GM10248 (cell line): Measurements from ENCODE around the gene PRDM16.

ENCODE experiments used
- CTCF ChIA-PET: fragments of 300-600 bp; sonication (Branson Sonifier 250); formaldehyde crosslinking; extraction: SDS; loops from one replicate; lab custom pipeline; 2021; ENCODE audit warnings: antibody characterized with exemption; lab: Yijun Ruan, JAX
- POLR2A ChIA-PET: fragments of 350-650 bp; sonication (Branson Sonifier 250); formaldehyde crosslinking; extraction: SDS; loops from one replicate; lab custom pipeline; 2020; ENCODE audit warnings: antibody characterized with exemption; lab: Yijun Ruan, JAX
- DNase-seq: peaks from one replicate; pipeline ENCODE4 v3.0.0; 2012; ENCODE audit errors: extremely low spot score
- CTCF ChIP-seq: IDR thresholded peaks from 2 replicates; pipeline ENCODE4 v1.5.1; 2012; ENCODE audit warnings: mild to moderate bottlenecking, low read depth; ENCODE audit errors: extremely low read depth, missing control alignments, control extremely low read depth

Gene PRDM16

DNA sequence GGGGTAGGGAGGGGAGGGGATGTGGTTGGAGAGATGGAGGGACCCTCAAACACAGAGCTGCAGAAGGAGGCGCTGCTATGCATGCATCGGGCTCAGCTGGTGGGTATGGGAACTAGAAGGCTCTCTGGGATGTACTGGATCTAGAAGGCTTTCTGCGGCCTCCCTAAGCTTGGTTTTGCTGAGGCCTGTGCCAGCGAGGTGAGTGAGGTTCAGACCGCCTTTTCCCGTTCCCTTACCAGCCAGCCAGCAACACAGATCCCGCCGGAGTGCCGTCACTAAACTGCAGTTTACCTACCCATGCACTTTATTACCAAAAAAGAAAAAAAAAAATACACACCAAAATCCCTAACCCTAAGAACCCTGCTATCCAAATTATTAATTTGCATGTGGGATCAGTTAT is 180.2 kb downstream of the PRDM16 start:
- no peak for TF ChIP-seq CTCF

GRCh38 chr1:3249631-3250501 is 180.9 kb downstream of the PRDM16 start:
- no peak for TF ChIP-seq CTCF
- ChIA-PET CTCF (no interaction called here), POLR2A (no interaction called here)
- no peak for DNase-seq

More for the DNA sequence above, 180.2 kb downstream of the PRDM16 start:
- DNase-seq, result no peak
- ChIA-PET CTCF (no interaction called here), POLR2A (no interaction called here)

- DNase-seq, result no peak
- no peak for TF ChIP-seq CTCF
- ChIA-PET POLR2A (no interaction called here), CTCF (no interaction called here)
These were observed 181.6 kb downstream of the PRDM16 start for GRCh38 chr1:3250624-3251023.

DNA sequence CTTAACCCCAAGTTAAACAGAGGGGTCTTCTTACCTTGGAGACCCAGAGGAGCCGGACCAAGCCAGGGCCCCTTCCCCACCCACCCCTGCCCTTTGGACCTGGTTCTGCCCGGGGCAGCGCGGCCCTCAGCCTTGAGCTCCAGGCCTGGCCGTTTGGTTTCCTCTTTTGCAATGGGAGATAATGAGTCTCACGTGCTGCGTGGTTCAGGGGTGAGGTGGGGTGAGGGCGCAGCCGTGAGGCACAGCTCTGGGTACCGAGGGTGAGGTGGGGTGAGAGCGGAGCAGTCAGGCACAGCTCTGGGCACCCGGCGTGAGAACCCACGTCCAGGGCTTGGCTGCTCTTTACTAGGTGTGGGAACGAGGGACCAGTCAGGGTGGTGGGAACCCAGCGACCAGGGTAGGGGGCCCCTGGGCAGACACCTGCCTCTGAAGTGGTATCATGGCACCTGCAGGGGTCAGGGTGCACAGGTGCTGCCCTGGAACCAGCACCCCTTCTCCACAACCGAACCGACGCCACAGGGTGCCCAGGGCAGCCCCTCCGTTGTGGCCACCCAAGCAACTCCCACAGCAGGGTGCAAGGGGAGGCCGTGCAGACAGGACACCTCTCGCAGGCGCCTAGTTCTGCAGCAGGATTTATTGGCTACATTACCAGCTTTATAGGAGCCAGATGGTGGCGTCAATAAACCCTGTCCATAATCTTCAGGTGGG is 182.2 kb downstream of the PRDM16 start:
- ChIA-PET POLR2A (no interaction called here), CTCF (no interaction called here)
- no peak for TF ChIP-seq CTCF
- no peak for DNase-seq

GRCh38 chr1:3251807-3252428 is 182.9 kb downstream of the PRDM16 start:
- DNase-seq, result no peak
- no peak for TF ChIP-seq CTCF
- CTCF ChIA-PET, result no interaction called here
- POLR2A ChIA-PET, result no interaction called here

DNA sequence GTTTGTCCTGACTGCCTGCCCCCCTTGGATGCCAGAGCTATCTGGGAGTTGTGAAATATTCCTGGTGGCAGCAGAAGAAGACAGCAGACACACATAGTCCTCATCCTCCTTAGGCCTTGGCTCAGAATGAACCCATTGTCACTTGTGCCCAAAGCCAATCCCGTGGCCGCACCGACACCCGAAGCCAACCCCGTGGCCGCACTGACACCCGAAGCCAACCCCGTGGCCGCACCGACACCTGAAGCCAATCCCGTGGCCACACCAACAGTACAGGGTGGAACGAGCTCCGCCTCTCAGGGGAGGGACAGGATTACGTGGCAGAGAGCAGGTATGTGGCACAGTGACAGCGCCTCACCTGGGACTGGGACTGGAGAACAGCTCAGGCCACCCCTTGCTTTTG is 186.7 kb downstream of the PRDM16 start:
- ChIA-PET CTCF (no interaction called here), POLR2A (no interaction called here)
- DNase-seq, result no peak
- no peak for TF ChIP-seq CTCF
